ENCODE measurements around the gene COL5A3.
A peak's percentile ranks its signal among the peaks of the same experiment; 100 is the strongest.
"Not testable (repeated sequence)": the region's sequence is repeated elsewhere in the genome, so short reads cannot be mapped to it uniquely, and the experiment has no call there.

COL5A3 gene

GRCh38 chr19:9932835-9933234, 77.5 kb downstream of the COL5A3 start:
- Histone ChIP-seq H3K36me3 (ENCODE audit: control insufficient read depth, low read depth, low read length) (no peaks in the 10 kb centered on the region), H3K4me1 (ENCODE audit: control insufficient read depth, low read depth, low read length) (peaks cover 8% of the 10 kb centered on the region), H3K27ac (ENCODE audit: low read length) (no peak overlapping the region), H3K9ac (ENCODE audit: low read length) (no peak overlapping the region), H3K4me3 (ENCODE audit: low read length) (no peak overlapping the region), H3K27me3 (ENCODE audit: control insufficient read depth, insufficient read depth, low read length) (peaks cover 8% of the 10 kb centered on the region), H3K9me3 (ENCODE audit: control insufficient read depth, low read depth, low read length) (no peaks in the 10 kb centered on the region)

GRCh38 chr19:9931629-9932028, 78.7 kb downstream of the COL5A3 start:
- Histone ChIP-seq H3K27me3 (ENCODE audit: control insufficient read depth, insufficient read depth, low read length) (peaks cover 8% of the 10 kb centered on the region), H3K27ac (ENCODE audit: low read length) (no peak overlapping the region), H3K9me3 (ENCODE audit: control insufficient read depth, low read depth, low read length) (no peaks in the 10 kb centered on the region), H3K36me3 (ENCODE audit: control insufficient read depth, low read depth, low read length) (no peaks in the 10 kb centered on the region), H3K4me3 (ENCODE audit: low read length) (no peak overlapping the region), H3K4me1 (ENCODE audit: control insufficient read depth, low read depth, low read length) (peaks cover 8% of the 10 kb centered on the region), H3K9ac (ENCODE audit: low read length) (no peak overlapping the region)

- H3K4me3 ChIP-seq (ENCODE audit: low read length) = no peak overlapping the region
- H3K36me3 ChIP-seq (ENCODE audit: control insufficient read depth, low read depth, low read length) = no peaks in the 10 kb centered on the region
- H3K9me3 ChIP-seq (ENCODE audit: control insufficient read depth, low read depth, low read length) = no peaks in the 10 kb centered on the region
- H3K27me3 ChIP-seq (ENCODE audit: control insufficient read depth, insufficient read depth, low read length) = no peaks in the 10 kb centered on the region
- no peak overlapping the region for H3K27ac ChIP-seq (ENCODE audit: low read length)
- H3K9ac ChIP-seq (ENCODE audit: low read length) = no peak overlapping the region
- H3K4me1 ChIP-seq (ENCODE audit: control insufficient read depth, low read depth, low read length) = no peaks in the 10 kb centered on the region
These were observed 86.9 kb downstream of the COL5A3 start for GRCh38 chr19:9923440-9923839.

GRCh38 chr19:9922782-9923379, 87.4 kb downstream of the COL5A3 start:
- H3K27ac ChIP-seq (ENCODE audit: low read length); H3K36me3 ChIP-seq (ENCODE audit: control insufficient read depth, low read depth, low read length); H3K9me3 ChIP-seq (ENCODE audit: control insufficient read depth, low read depth, low read length); H3K27me3 ChIP-seq (ENCODE audit: control insufficient read depth, insufficient read depth, low read length); H3K9ac ChIP-seq (ENCODE audit: low read length); H3K4me1 ChIP-seq (ENCODE audit: control insufficient read depth, low read depth, low read length); H3K4me3 ChIP-seq (ENCODE audit: low read length): not testable (repeated sequence)

GRCh38 chr19:9917321-9917720, 93.0 kb downstream of the COL5A3 start:
- Histone ChIP-seq H3K36me3 (ENCODE audit: control insufficient read depth, low read depth, low read length) (no peaks in the 10 kb centered on the region), H3K9ac (ENCODE audit: low read length) (no peak overlapping the region), H3K4me1 (ENCODE audit: control insufficient read depth, low read depth, low read length) (peaks cover 9% of the 10 kb centered on the region), H3K27ac (ENCODE audit: low read length) (no peak overlapping the region), H3K27me3 (ENCODE audit: control insufficient read depth, insufficient read depth, low read length) (peaks cover 10% of the 10 kb centered on the region), H3K9me3 (ENCODE audit: control insufficient read depth, low read depth, low read length) (no peaks in the 10 kb centered on the region), H3K4me3 (ENCODE audit: low read length) (no peak overlapping the region)

GRCh38 chr19:9916719-9917118, 93.6 kb downstream of the COL5A3 start:
- no peaks in the 10 kb centered on the region for H3K36me3 ChIP-seq (ENCODE audit: control insufficient read depth, low read depth, low read length)
- H3K9me3 ChIP-seq (ENCODE audit: control insufficient read depth, low read depth, low read length) = no peaks in the 10 kb centered on the region
- no peak overlapping the region for H3K27ac ChIP-seq (ENCODE audit: low read length)
- no peak overlapping the region for H3K9ac ChIP-seq (ENCODE audit: low read length)
- H3K4me3 ChIP-seq (ENCODE audit: low read length) = no peak overlapping the region
- H3K27me3 ChIP-seq (ENCODE audit: control insufficient read depth, insufficient read depth, low read length) = peaks cover 14% of the 10 kb centered on the region
- peaks cover 10% of the 10 kb centered on the region for H3K4me1 ChIP-seq (ENCODE audit: control insufficient read depth, low read depth, low read length)

GRCh38 chr19:9914315-9915207, 95.7 kb downstream of the COL5A3 start:
- H3K36me3 ChIP-seq (ENCODE audit: control insufficient read depth, low read depth, low read length) = no peaks in the 10 kb centered on the region
- peaks cover 14% of the 10 kb centered on the region for H3K27me3 ChIP-seq (ENCODE audit: control insufficient read depth, insufficient read depth, low read length)
- H3K4me3 ChIP-seq (ENCODE audit: low read length) = peak overlapping the region; percentile 69
- no peak overlapping the region for H3K27ac ChIP-seq (ENCODE audit: low read length)
- H3K9ac ChIP-seq (ENCODE audit: low read length) = peak overlapping the region; percentile 61
- no peaks in the 10 kb centered on the region for H3K9me3 ChIP-seq (ENCODE audit: control insufficient read depth, low read depth, low read length)
- peaks cover 10% of the 10 kb centered on the region for H3K4me1 ChIP-seq (ENCODE audit: control insufficient read depth, low read depth, low read length)

GRCh38 chr19:9914001-9914314, 96.3 kb downstream of the COL5A3 start:
- Histone ChIP-seq H3K9me3 (ENCODE audit: control insufficient read depth, low read depth, low read length) (no peaks in the 10 kb centered on the region), H3K9ac (ENCODE audit: low read length) (peak overlapping the region; percentile 61), H3K27ac (ENCODE audit: low read length) (no peak overlapping the region), H3K4me3 (ENCODE audit: low read length) (peak overlapping the region; percentile 69), H3K27me3 (ENCODE audit: control insufficient read depth, insufficient read depth, low read length) (peaks cover 14% of the 10 kb centered on the region), H3K4me1 (ENCODE audit: control insufficient read depth, low read depth, low read length) (peaks cover 10% of the 10 kb centered on the region), H3K36me3 (ENCODE audit: control insufficient read depth, low read depth, low read length) (no peaks in the 10 kb centered on the region)

- Histone ChIP-seq H3K4me1 (ENCODE audit: control insufficient read depth, low read depth, low read length) (peaks cover 10% of the 10 kb centered on the region), H3K36me3 (ENCODE audit: control insufficient read depth, low read depth, low read length) (no peaks in the 10 kb centered on the region), H3K27me3 (ENCODE audit: control insufficient read depth, insufficient read depth, low read length) (peaks cover 14% of the 10 kb centered on the region), H3K9me3 (ENCODE audit: control insufficient read depth, low read depth, low read length) (no peaks in the 10 kb centered on the region), H3K9ac (ENCODE audit: low read length) (no peak overlapping the region), H3K27ac (ENCODE audit: low read length) (no peak overlapping the region), H3K4me3 (ENCODE audit: low read length) (peak overlapping the region; percentile 45)
These were observed 96.9 kb downstream of the COL5A3 start for GRCh38 chr19:9913237-9914000.

- peaks cover 10% of the 10 kb centered on the region for H3K4me1 ChIP-seq (ENCODE audit: control insufficient read depth, low read depth, low read length)
- H3K27ac ChIP-seq (ENCODE audit: low read length) = no peak overlapping the region
- no peaks in the 10 kb centered on the region for H3K9me3 ChIP-seq (ENCODE audit: control insufficient read depth, low read depth, low read length)
- peaks cover 14% of the 10 kb centered on the region for H3K27me3 ChIP-seq (ENCODE audit: control insufficient read depth, insufficient read depth, low read length)
- H3K9ac ChIP-seq (ENCODE audit: low read length) = no peak overlapping the region
- no peaks in the 10 kb centered on the region for H3K36me3 ChIP-seq (ENCODE audit: control insufficient read depth, low read depth, low read length)
- peak overlapping the region; percentile 45 for H3K4me3 ChIP-seq (ENCODE audit: low read length)
These were observed 97.6 kb downstream of the COL5A3 start for GRCh38 chr19:9912551-9913236.

GRCh38 chr19:9911524-9912185, 98.6 kb downstream of the COL5A3 start:
- no peaks in the 10 kb centered on the region for H3K36me3 ChIP-seq (ENCODE audit: control insufficient read depth, low read depth, low read length)
- no peak overlapping the region for H3K9ac ChIP-seq (ENCODE audit: low read length)
- H3K27me3 ChIP-seq (ENCODE audit: control insufficient read depth, insufficient read depth, low read length) = peaks cover 14% of the 10 kb centered on the region
- no peak overlapping the region for H3K27ac ChIP-seq (ENCODE audit: low read length)
- H3K4me3 ChIP-seq (ENCODE audit: low read length) = no peak overlapping the region
- H3K9me3 ChIP-seq (ENCODE audit: control insufficient read depth, low read depth, low read length) = no peaks in the 10 kb centered on the region
- H3K4me1 ChIP-seq (ENCODE audit: control insufficient read depth, low read depth, low read length) = peaks cover 6% of the 10 kb centered on the region
